Neural progenitor cell (in vitro differentiated cells): ENCODE results near the gene ATG5.

ENCODE experiments used
- CTCF ChIP-seq: fragments of 200-600 bp; sonication (generic); IDR thresholded peaks from 2 replicates; pipeline ENCODE4 v1.5.1; 2017; ENCODE audit warnings: antibody characterized with exemption, mild to moderate bottlenecking
- EZH2phosphoT487 ChIP-seq: fragments of 200-600 bp; sonication (generic); IDR thresholded peaks from 2 replicates; pipeline ENCODE4 v1.6.1; 2017; ENCODE audit warnings: antibody characterized with exemption

GRCh38 chr6:106257195-106257594 is 68.4 kb downstream of the ATG5 start:
- TF ChIP-seq CTCF (no peak), EZH2phosphoT487 (no peak)
